B cell (primary cell): ENCODE measurements around the gene XPO5. TPM values are rescaled to one million over a fixed set of nuclear protein-coding genes. Genes with fewer than 3 reads are reported as not detected.

ENCODE experiments used
- ATAC-seq: fragments of 200-7000 bp; cut with Tn5 transposase; one replicate; pipeline ENCODE4 v1.10.0; 2021; ENCODE audit warnings: low read depth, mild to moderate bottlenecking, moderate number of reproducible peaks, moderate library complexity
- CTCF ChIA-PET: fragments of 350-600 bp; sonication (Branson Sonifier 250); formaldehyde crosslinking; loops from one replicate; lab custom pipeline; 2021; ENCODE audit warnings: antibody characterized with exemption, inconsistent platforms; lab: Charles Lee
- POLR2A ChIA-PET: fragments of 350-600 bp; sonication (Branson Sonifier 250); formaldehyde crosslinking; loops from one replicate; lab custom pipeline; 2021; ENCODE audit warnings: antibody characterized with exemption; lab: Charles Lee
- DNase-seq: peaks from one replicate; pipeline ENCODE4 v3.0.0; 2013
- H2AFZ ChIP-seq: 2 replicates; pipeline ENCODE4 v1.6.1; 2012; ENCODE audit warnings: mild to moderate bottlenecking, low read depth, low read length; ENCODE audit not compliant: insufficient read depth, poor library complexity, severe bottlenecking
- H3K27ac ChIP-seq, 2 donors: 1 replicate in 1 of 2; 2 replicates in 1 of 2; pipeline ENCODE4 v1.5.1; 2012 to 2013; ENCODE audit warnings: low read length in 2 of 2, mild to moderate bottlenecking in 2 of 2, moderate library complexity in 1 of 2
- H3K27me3 ChIP-seq, 4 experiments: fragments of 200-600 bp in 1 of 4; sonication (generic) in 1 of 4; replicated peaks in 1 of 4; 1 replicate in 2 of 4; 2 replicates in 2 of 4; pipeline versions ENCODE4 v1.6.1 to v1.7.0; 2013 to 2016; ENCODE audit warnings: low read length in 3 of 4, mild to moderate bottlenecking in 2 of 4, mixed read lengths in 1 of 4, moderate library complexity in 1 of 4; ENCODE audit not compliant: insufficient read depth in 4 of 4, control insufficient read depth in 3 of 4; ENCODE audit errors: control extremely low read depth in 1 of 4
- H3K36me3 ChIP-seq, 2 experiments: replicated peaks in 1 of 2; 1 replicate in 1 of 2; 2 replicates in 1 of 2; pipeline versions ENCODE4 v1.6.1 to v1.7.1; 2013; ENCODE audit warnings: low read length in 1 of 2; ENCODE audit not compliant: insufficient read depth in 2 of 2, control insufficient read depth in 1 of 2; ENCODE audit errors: control extremely low read depth in 1 of 2, extremely low read depth in 1 of 2
- H3K4me1 ChIP-seq, 2 donors: fragments of 200-600 bp in 1 of 2; sonication (generic) in 1 of 2; 1 replicate in 1 of 2; 2 replicates in 1 of 2; pipeline versions ENCODE4 v1.5.1 to v1.6.1; 2013 to 2017; ENCODE audit warnings: low read length in 2 of 2; ENCODE audit not compliant: control insufficient read depth in 2 of 2, insufficient read depth in 2 of 2
- H3K4me2 ChIP-seq: replicated peaks from 2 replicates; pipeline ENCODE3; 2012; ENCODE audit warnings: mild to moderate bottlenecking, low read depth, low read length; ENCODE audit not compliant: poor library complexity, severe bottlenecking
- H3K4me3 ChIP-seq, 5 experiments: fragments of 200-600 bp in 1 of 5; sonication (generic) in 1 of 5; 1 replicate in 3 of 5; 2 replicates in 2 of 5; pipeline versions ENCODE4 v1.5.1 to v1.7.0; 2011 to 2016; ENCODE audit warnings: low read length in 4 of 5, mild to moderate bottlenecking in 4 of 5, low read depth in 2 of 5, control low read depth in 1 of 5, moderate library complexity in 1 of 5; ENCODE audit not compliant: insufficient read depth in 1 of 5; ENCODE audit errors: control extremely low read depth in 1 of 5, extremely low read depth in 1 of 5
- H3K79me2 ChIP-seq: fragments of 200-600 bp; sonication (generic); one replicate; pipeline ENCODE4 v1.6.0; 2016; ENCODE audit warnings: low read length; ENCODE audit not compliant: control insufficient read depth, insufficient read depth
- H3K9ac ChIP-seq: fragments of 200-600 bp; sonication (generic); 2 replicates; pipeline ENCODE4 v1.6.1; 2017; ENCODE audit warnings: mild to moderate bottlenecking, low read length, moderate library complexity
- H3K9me3 ChIP-seq, 3 donors: one replicate each; pipeline versions ENCODE4 v1.6.1 to v1.7.1; 2013; ENCODE audit warnings: low read length in 2 of 3; ENCODE audit not compliant: control insufficient read depth in 2 of 3, insufficient read depth in 1 of 3; ENCODE audit errors: control extremely low read depth in 1 of 3
- H4K20me1 ChIP-seq: 2 replicates; pipeline ENCODE4 v1.6.0; 2012; ENCODE audit warnings: mild to moderate bottlenecking, low read length; ENCODE audit not compliant: insufficient read depth, control insufficient read depth, poor library complexity, severe bottlenecking
- H3K27ac Mint-ChIP-seq: one replicate; pipeline ENCODE4 v1.8.0; 2021; ENCODE audit warnings: mixed read lengths
- H3K27me3 Mint-ChIP-seq: one replicate; pipeline ENCODE4 v1.8.0; 2021; ENCODE audit warnings: mixed read lengths
- H3K4me1 Mint-ChIP-seq: one replicate; pipeline ENCODE4 v1.8.0; 2021; ENCODE audit warnings: mixed read lengths
- H3K4me3 Mint-ChIP-seq: one replicate; pipeline ENCODE4 v1.8.0; 2021; ENCODE audit warnings: mixed read lengths
- H3K9me3 Mint-ChIP-seq: one replicate; pipeline ENCODE4 v1.8.0; 2022; ENCODE audit warnings: mixed read lengths; ENCODE audit not compliant: insufficient read depth
- EZH2 ChIP-seq: IDR thresholded peaks from 2 replicates; pipeline ENCODE4 v1.6.1; 2012; ENCODE audit warnings: borderline replicate concordance, low read depth, mild to moderate bottlenecking, moderate library complexity, low read length; ENCODE audit not compliant: insufficient read depth, poor library complexity, severe bottlenecking
- WGBS: methylation state at CpG from one replicate; pipeline ENCODE4 v1.1.5; 2013; ENCODE audit warnings: missing lambda C conversion rate; ENCODE audit not compliant: insufficient coverage; 5-methylcytosine and 5-hydroxymethylcytosine counted together
- intact Hi-C: fragments of 100-400 bp; cut with micrococcal nuclease; formaldehyde crosslinking; loops from one replicate; pipeline ENCODE4 v1.10.0; 2022
- polyA minus RNA-seq: library from RNA; depleted of rRNA, polyadenylated mRNA; stranded (reverse); fragments of >200 nt; gene quantifications from 2 replicates; pipeline ENCODE4 v1.2.3, GENCODE V29; 2012
- polyA plus RNA-seq: library from polyadenylated mRNA; depleted of rRNA; stranded (reverse); fragments of >200 nt; gene quantifications from 2 replicates; pipeline ENCODE4 v1.2.3, GENCODE V29; 2012
- total RNA-seq, 2 donors: library from RNA; stranded (reverse); fragments of 120-200 nt in 1 of 2; gene quantifications; 1 replicate in 1 of 2; 2 replicates in 1 of 2; pipeline versions ENCODE4 v1.2.3 to v1.2.4, GENCODE V29; 2013 to 2022
- TF ChIP-seq, protein P1 (sequence below): fragments of 200-600 bp; IDR thresholded peaks from one replicate; pipeline ENCODE4 v1.8.0; 2022; ENCODE audit warnings: antibody characterized with exemption, mild to moderate bottlenecking

XPO5 gene
- 45.7 and 48.1 TPM in 2 replicates for total RNA-seq
- total RNA-seq (2013) = 16.5 TPM
- polyA plus RNA-seq = 14.4 and 17.2 TPM in 2 replicates
- 11.1 and 17.1 TPM in 2 replicates for polyA minus RNA-seq

DNA sequence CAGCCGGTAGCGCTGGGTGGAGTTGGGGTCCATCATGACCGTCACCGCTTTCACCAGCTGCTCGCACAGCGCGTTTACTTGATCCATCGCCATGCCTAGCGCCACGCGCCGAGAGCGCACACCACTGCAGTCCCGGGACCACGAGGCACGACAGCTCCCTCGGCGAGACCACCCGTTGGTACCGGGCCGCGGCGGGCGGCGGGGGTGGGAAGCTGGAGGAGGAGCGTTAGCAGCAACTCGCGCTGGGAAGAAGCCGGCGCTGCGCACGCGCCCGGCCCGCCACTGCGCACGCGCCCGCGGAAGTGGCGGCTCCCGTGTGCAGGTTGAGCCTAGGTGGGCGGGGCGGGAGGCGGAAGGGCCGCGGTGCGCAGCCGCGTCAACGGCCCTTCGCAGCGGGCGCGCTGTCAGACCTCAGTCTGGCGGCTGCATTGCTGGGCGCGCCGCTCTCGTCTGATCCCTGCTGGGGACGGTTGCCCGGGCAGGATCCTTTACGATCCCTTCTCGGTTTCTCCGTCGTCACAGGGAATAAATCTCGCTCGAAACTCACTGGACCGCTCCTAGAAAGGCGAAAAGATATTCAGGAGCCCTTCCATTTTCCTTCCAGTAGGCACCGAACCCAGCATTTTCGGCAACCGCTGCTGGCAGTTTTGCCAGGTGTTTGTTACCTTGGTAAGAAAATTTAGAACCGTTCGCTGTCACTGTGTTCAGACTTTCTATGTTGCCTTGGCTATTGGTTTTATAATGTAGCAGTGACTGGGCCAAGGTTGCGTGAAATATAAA lies at the start of gene XPO5, which contains the start of gene POLH:
XPO5 (minus strand) TSS at position 267 of the 780 bp plus-strand sequence; CDS start at position 93, 174 bp downstream.
POLH (plus strand) TSS at position 414 of the 780 bp plus-strand sequence. CDS start 6,135 bp downstream, outside the sequence.
- Histone ChIP-seq H4K20me1 (peaks cover 6% of the 10 kb centered on the region), H3K36me3 (peaks cover 2 to 17% of the 10 kb centered on the region in 2 experiments), H3K4me1 (peaks cover 28 to 40% of the 10 kb centered on the region in 2 donors), H3K4me3 (peak within 1 kb of the TSS; percentile 81 to 99 (median 98)), H3K4me2 (peak within 1 kb of the TSS; percentile 80), H2AFZ (peak within 1 kb of the TSS; percentile 95), H3K9me3 (no peaks in the 10 kb centered on the region), H3K27ac (peak within 1 kb of the TSS; percentile 49 to 80), H3K79me2 (peaks cover 59% of the 10 kb centered on the region), H3K27me3 (no peaks in the 10 kb centered on the region), H3K9ac (peak within 1 kb of the TSS; percentile 80)
- no peaks in the 10 kb centered on the region for H3K27me3 Mint-ChIP-seq
- peak within 1 kb of the TSS; percentile 94 for H3K4me3 Mint-ChIP-seq
- H3K27ac Mint-ChIP-seq = peak within 1 kb of the TSS; percentile 91
- ATAC-seq = peak; percentile 94
- WGBS = under 1% methylated on average over 75 of the region's 76 CpGs
- intact Hi-C loops = loop anchor here (2.0 to 5.0 kb wide), 6 partner anchors 53 to 551 kb away; partner anchors contain the start of genes GTPBP2, MRPL14, POLR1C and SRF
- no peak for TF ChIP-seq EZH2
- TF ChIP-seq, protein P1, sequence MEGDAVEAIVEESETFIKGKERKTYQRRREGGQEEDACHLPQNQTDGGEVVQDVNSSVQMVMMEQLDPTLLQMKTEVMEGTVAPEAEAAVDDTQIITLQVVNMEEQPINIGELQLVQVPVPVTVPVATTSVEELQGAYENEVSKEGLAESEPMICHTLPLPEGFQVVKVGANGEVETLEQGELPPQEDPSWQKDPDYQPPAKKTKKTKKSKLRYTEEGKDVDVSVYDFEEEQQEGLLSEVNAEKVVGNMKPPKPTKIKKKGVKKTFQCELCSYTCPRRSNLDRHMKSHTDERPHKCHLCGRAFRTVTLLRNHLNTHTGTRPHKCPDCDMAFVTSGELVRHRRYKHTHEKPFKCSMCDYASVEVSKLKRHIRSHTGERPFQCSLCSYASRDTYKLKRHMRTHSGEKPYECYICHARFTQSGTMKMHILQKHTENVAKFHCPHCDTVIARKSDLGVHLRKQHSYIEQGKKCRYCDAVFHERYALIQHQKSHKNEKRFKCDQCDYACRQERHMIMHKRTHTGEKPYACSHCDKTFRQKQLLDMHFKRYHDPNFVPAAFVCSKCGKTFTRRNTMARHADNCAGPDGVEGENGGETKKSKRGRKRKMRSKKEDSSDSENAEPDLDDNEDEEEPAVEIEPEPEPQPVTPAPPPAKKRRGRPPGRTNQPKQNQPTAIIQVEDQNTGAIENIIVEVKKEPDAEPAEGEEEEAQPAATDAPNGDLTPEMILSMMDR = no peak
- DNase-seq = peak; percentile 95
- CTCF ChIA-PET = interaction anchor here (1.0 to 1.9 kb wide), 3 partner anchors 15 to 54 kb away, joined by 3 to 5 read pairs (median 5); no protein-coding TSS in a partner anchor
- no peaks in the 10 kb centered on the region for H3K9me3 Mint-ChIP-seq
- POLR2A ChIA-PET = interaction anchor here (0.6 to 1.0 kb wide), 3 partner anchors 54 to 681 kb away, joined by 3 to 4 read pairs (median 4); partner anchors contain the start of gene DLK2
- H3K4me1 Mint-ChIP-seq = peaks cover 36% of the 10 kb centered on the region
